NCI-H526 (cell line): ENCODE data around the gene TRIP13.
"Not testable (repeated sequence)": the region's sequence is repeated elsewhere in the genome, so short reads cannot be mapped to it uniquely, and the experiment has no call there.

ENCODE experiments used
- DNase-seq, 2 experiments: peaks; one replicate each; lab custom pipeline; 2025; lab: John Stamatoyannopoulos, UW

The TRIP13 gene

GRCh38 chr5:891837-892393 is 769 bp upstream of the TRIP13 start:
- DNase-seq = peak in 1 of 2 experiments; percentile 47

- peak in 1 of 2 experiments; percentile 12 for DNase-seq
Observed at GRCh38 chr5:893137-893506, 438 bp downstream of the TRIP13 start.

GRCh38 chr5:893711-894110 is 1.0 kb downstream of the TRIP13 start:
- DNase-seq = peak in 1 of 2 experiments; percentile 36

- DNase-seq = no peak
Observed at GRCh38 chr5:900781-901180, 8.1 kb downstream of the TRIP13 start.

GRCh38 chr5:902129-902916 is 9.6 kb downstream of the TRIP13 start:
- no peak for DNase-seq

GRCh38 chr5:903756-904096 is 11.0 kb downstream of the TRIP13 start:
- no peak for DNase-seq

GRCh38 chr5:905139-905642 is 12.5 kb downstream of the TRIP13 start:
- DNase-seq = no peak

GRCh38 chr5:907366-907910 is 14.8 kb downstream of the TRIP13 start:
- DNase-seq = no peak

- no peak for DNase-seq
Observed at GRCh38 chr5:908172-908571, 15.5 kb downstream of the TRIP13 start.

GRCh38 chr5:909086-909485 is 16.4 kb downstream of the TRIP13 start:
- no peak for DNase-seq

- DNase-seq = no peak
Observed at GRCh38 chr5:909994-910768, 17.5 kb downstream of the TRIP13 start.

- no peak for DNase-seq
Observed at GRCh38 chr5:910769-911160, 18.1 kb downstream of the TRIP13 start.

- DNase-seq = no peak
Observed at GRCh38 chr5:911601-912000, 18.9 kb downstream of the TRIP13 start.

- peak in 1 of 2 experiments; percentile 18 for DNase-seq
Observed at GRCh38 chr5:912280-913091, 19.8 kb downstream of the TRIP13 start.

- DNase-seq = no peak
Observed at GRCh38 chr5:914174-914573, 21.5 kb downstream of the TRIP13 start.

GRCh38 chr5:914612-915011 is 21.9 kb downstream of the TRIP13 start:
- DNase-seq = no peak

- DNase-seq = not testable (repeated sequence)
Observed at GRCh38 chr5:915346-915745, 22.7 kb downstream of the TRIP13 start.

GRCh38 chr5:915946-916345 is 23.3 kb downstream of the TRIP13 start:
- DNase-seq = no peak

GRCh38 chr5:916441-917293 is 24.0 kb downstream of the TRIP13 start:
- DNase-seq = no peak

- DNase-seq = not testable (repeated sequence)
Observed at GRCh38 chr5:918717-919116, 26.0 kb downstream of the TRIP13 start.
